Measurements from ENCODE around the gene RAB29. TPM values are rescaled to one million over a fixed set of nuclear protein-coding genes. Genes with fewer than 3 reads are reported as not detected.
"Not testable (repeated sequence)": the region's sequence is repeated elsewhere in the genome, so short reads cannot be mapped to it uniquely, and the experiment has no call there.

The RAB29 gene
- polyA plus RNA-seq: 92.2 TPM

DNA sequence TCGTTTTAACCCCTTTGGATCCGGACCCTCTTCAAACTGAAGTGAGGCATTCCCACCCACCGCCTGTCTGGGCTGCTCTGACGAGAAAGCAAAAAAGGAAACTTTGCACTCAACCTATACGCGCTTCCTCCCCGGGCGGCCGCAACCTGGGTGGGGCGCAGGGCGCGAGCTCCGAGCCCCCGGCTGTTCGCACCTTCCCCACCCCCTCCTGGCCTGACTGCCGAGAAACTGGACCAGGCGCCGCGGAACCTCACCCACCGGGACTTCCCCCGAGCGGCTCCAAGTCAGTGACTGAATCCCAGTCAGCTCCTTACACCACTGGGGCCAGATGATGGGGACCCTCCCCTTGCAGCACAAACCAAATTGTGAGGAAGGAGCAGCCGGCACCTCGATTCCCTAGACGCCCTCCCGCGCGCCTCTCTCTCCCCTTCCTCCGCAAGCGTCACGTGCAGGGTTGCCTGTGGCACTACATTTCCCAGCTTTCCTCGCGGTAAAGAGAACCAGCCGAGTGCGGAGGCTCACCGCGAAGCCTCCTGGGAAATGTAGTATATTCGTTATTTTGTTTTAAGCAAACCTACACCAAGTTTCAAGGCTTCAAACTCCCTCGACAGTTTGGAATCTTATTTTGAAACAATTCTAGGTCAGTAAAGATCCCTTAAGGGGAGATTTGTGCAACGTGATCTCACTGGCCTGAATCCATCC is at the start of gene RAB29:
RAB29 (minus strand) TSS at position 468 of the 702 bp plus-strand sequence. CDS start 526 bp downstream, outside the sequence.
- peak within 1 kb of the TSS; percentile 86 to 97 (median 96) for H3K4me3 Mint-ChIP-seq
- H3K27me3 Mint-ChIP-seq: no peaks in the 10 kb centered on the region
- H3K4me1 Mint-ChIP-seq: peaks cover 33 to 48% (median 34%) of the 10 kb centered on the region in 3 donors
- H3K36me3 Mint-ChIP-seq: peaks cover 2% of the 10 kb centered on the region
- H3K9me3 Mint-ChIP-seq: no peaks in the 10 kb centered on the region
- peak within 1 kb of the TSS; percentile 93 to 100 (median 94) for H3K27ac Mint-ChIP-seq

- H3K4me3 Mint-ChIP-seq: no peak overlapping the region
- peaks cover 4% of the 10 kb centered on the region for H3K36me3 Mint-ChIP-seq
- peaks cover 7 to 25% (median 12%) of the 10 kb centered on the region in 3 donors for H3K4me1 Mint-ChIP-seq
- no peaks in the 10 kb centered on the region for H3K27me3 Mint-ChIP-seq
- H3K27ac Mint-ChIP-seq: peak overlapping the region in 1 of 3 donors; percentile 11
- peaks cover 4 to 8% (median 4%) of the 10 kb centered on the region in 3 donors for H3K9me3 Mint-ChIP-seq
Measured at GRCh38 chr1:205824180-205824579, 48.9 kb upstream of the RAB29 start.

- not testable (repeated sequence) for H3K27me3 Mint-ChIP-seq, H3K9me3 Mint-ChIP-seq, H3K36me3 Mint-ChIP-seq
- peak overlapping the region in 2 of 3 donors; percentile 11 to 63 for H3K27ac Mint-ChIP-seq
- H3K4me1 Mint-ChIP-seq: peaks cover 7 to 25% (median 12%) of the 10 kb centered on the region in 3 donors
- peak overlapping the region in 3 of 4 donors; percentile 7 to 54 (median 53) for H3K4me3 Mint-ChIP-seq
Measured at GRCh38 chr1:205823260-205823659, 48.0 kb upstream of the RAB29 start.

DNA sequence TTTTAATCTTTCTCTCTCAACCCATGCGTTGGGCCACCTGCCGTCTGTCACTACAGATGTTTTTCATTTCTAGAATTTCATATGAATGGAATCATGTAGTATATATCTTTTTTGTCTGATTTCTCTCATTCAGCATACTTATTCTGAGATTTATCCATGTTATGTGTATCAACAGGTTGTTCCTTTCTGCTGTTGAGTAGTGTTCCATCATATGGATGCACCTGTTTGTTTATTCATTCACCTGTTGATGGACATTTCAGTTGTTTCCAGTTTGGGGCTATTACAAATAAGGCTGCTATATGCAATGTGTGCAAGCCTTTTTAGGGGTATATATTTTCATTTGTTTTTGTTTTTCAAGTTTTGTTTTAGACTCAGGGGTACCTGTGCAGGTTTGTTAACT is 47.1 kb upstream of the RAB29 start:
- H3K27ac Mint-ChIP-seq: no peak overlapping the region

DNA sequence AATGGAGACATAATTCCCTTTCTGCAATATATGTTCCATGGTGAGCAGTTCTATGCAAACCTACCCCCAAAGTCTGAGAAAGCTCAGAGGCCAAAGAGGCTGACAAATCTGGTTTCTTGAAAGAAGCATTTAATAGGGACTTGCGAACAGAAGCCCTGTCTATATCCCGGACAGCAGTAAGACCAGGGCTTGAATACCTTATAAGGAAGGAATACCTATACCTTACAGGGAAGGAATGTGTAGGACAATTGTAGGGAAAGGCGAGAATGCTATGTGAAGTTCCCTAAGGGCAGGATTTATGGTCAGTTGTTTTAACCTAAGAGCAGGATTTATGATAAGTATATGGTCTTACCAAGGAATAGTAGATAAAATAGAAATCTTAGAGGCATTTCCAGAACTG is 42.7 kb upstream of the RAB29 start:
- H3K27me3 Mint-ChIP-seq: no peaks in the 10 kb centered on the region
- H3K4me3 Mint-ChIP-seq: peak overlapping the region in 1 of 4 donors; percentile 5
- H3K4me1 Mint-ChIP-seq: peaks cover 5 to 15% (median 10%) of the 10 kb centered on the region in 3 donors
- H3K27ac Mint-ChIP-seq: no peak overlapping the region
- H3K36me3 Mint-ChIP-seq: no peaks in the 10 kb centered on the region
- H3K9me3 Mint-ChIP-seq: peaks cover 1 to 6% (median 4%) of the 10 kb centered on the region in 3 donors

More for the DNA sequence above, 47.1 kb upstream of the RAB29 start:
- Mint-ChIP-seq H3K36me3 (peaks cover 4% of the 10 kb centered on the region), H3K4me3 (no peak overlapping the region), H3K9me3 (peaks cover 4 to 8% (median 4%) of the 10 kb centered on the region in 3 donors), H3K4me1 (peaks cover 7 to 25% (median 12%) of the 10 kb centered on the region in 3 donors), H3K27me3 (no peaks in the 10 kb centered on the region)

GRCh38 chr1:205817364-205817763 is 42.1 kb upstream of the RAB29 start:
- peaks cover 1 to 4% (median 2%) of the 10 kb centered on the region in 3 donors for H3K9me3 Mint-ChIP-seq
- no peak overlapping the region for H3K27ac Mint-ChIP-seq
- H3K4me1 Mint-ChIP-seq: peaks cover 5 to 10% (median 10%) of the 10 kb centered on the region in 3 donors
- peak overlapping the region in 1 of 4 donors; percentile 96 for H3K4me3 Mint-ChIP-seq
- no peaks in the 10 kb centered on the region for H3K36me3 Mint-ChIP-seq
- no peaks in the 10 kb centered on the region for H3K27me3 Mint-ChIP-seq

DNA sequence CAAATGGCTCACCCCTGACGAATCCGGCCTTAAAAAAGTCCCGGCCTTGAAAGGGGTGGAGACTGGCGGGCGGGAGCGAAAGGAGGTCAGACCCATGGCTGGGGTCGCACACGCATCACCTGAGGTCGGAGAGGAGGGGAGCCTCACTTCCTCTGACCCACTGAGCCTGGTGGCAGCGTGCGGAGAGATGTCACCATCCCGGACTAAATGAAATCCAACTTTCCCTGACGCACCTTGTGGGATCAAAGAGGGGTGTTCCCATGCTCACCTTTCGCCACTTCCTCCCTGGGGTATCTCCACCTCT is 38.4 kb upstream of the RAB29 start:
- H3K4me1 Mint-ChIP-seq: peaks cover 25 to 32% (median 32%) of the 10 kb centered on the region in 3 donors
- peak overlapping the region; percentile 93 to 98 (median 96) for H3K4me3 Mint-ChIP-seq
- no peaks in the 10 kb centered on the region for H3K9me3 Mint-ChIP-seq
- no peaks in the 10 kb centered on the region for H3K27me3 Mint-ChIP-seq
- peak overlapping the region; percentile 85 to 98 (median 88) for H3K27ac Mint-ChIP-seq
- peaks cover 3% of the 10 kb centered on the region for H3K36me3 Mint-ChIP-seq

DNA sequence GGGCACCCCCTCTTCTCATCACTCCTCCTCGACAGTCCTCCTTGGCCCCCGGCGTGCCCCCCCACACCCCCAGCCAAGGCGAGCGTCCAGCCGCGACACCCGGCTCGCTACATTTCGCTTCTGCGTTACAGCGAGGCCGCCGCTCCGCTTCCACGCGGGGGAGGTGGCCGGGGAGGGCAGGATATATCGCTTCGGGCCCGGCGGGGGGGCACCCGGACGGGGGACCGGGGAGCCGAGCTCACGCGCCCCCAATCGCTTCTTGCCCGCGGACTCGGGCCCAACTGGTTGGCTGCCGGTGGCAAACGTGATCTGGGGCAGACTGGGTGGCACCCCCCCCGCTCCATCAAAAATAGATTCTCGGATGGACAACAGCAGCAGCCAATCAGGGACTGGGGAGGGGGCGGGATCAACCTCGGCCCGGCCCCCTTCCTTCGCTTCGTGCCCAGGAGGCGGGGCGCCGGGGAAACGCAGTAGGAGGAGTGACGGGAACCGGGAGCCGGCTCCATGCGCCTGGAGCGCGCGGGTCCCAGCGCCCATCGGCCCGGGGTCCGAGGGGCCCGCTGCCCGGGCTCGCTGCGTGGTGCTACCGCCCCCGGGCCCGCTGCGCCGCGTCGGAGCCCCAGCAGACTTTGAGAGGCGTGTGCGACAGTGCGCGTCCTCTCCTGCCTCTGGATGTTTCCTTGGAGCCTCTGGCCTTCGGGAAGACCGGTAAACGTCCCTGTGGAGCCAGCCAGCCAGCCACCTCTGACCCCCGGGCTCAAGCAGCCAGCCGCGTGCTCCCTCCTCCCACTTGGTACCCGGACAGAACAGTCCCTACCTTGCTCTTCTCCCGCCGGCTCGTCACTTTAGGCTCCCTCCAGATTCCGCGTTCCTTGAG is 37.8 kb upstream of the RAB29 start, which contains the start of gene SLC41A1:
SLC41A1 (minus strand) TSS at position 321 of the 877 bp plus-strand sequence. CDS start 2,757 bp downstream, outside the sequence.
- Mint-ChIP-seq H3K27me3 (no peaks in the 10 kb centered on the region), H3K27ac (peak within 1 kb of the TSS; percentile 86 to 98 (median 88)), H3K36me3 (peaks cover 3% of the 10 kb centered on the region), H3K4me3 (peak within 1 kb of the TSS; percentile 93 to 98 (median 96)), H3K9me3 (no peaks in the 10 kb centered on the region), H3K4me1 (peaks cover 29 to 38% (median 37%) of the 10 kb centered on the region in 3 donors)

DNA sequence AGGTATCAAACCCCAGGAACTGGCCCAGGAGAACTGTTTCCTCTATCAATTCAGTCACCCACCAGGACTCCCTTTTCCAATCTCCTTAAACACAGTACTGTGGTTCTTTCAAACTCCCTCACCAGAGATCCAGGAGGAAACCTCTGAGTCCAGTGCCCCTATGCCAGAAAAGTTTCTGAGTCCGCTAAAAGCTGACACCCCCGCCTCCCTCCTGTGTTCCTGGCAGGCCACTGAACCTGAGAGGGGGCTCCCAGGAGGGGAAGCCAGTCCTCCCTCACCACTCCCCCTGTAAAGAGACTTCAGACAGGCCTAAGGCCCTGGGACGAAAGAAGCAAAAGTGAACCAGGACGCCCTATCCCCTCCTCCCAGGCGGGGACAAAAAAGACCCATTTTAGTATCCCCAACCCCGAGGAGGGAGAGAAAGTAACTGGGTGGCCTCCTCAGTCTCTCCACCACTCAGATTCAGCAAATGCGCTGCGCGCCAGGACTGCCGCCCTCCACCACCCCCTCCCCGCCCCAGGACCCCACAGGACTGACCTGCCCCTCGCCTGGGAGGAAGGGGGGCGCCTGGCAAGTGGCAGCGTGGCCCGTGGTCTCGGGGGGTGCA is 37.1 kb upstream of the RAB29 start:
- peak overlapping the region; percentile 93 to 98 (median 96) for H3K4me3 Mint-ChIP-seq
- peak overlapping the region; percentile 86 to 98 (median 88) for H3K27ac Mint-ChIP-seq
- H3K36me3 Mint-ChIP-seq: peaks cover 3% of the 10 kb centered on the region
- no peaks in the 10 kb centered on the region for H3K9me3 Mint-ChIP-seq
- no peaks in the 10 kb centered on the region for H3K27me3 Mint-ChIP-seq
- peaks cover 30 to 40% (median 39%) of the 10 kb centered on the region in 3 donors for H3K4me1 Mint-ChIP-seq

DNA sequence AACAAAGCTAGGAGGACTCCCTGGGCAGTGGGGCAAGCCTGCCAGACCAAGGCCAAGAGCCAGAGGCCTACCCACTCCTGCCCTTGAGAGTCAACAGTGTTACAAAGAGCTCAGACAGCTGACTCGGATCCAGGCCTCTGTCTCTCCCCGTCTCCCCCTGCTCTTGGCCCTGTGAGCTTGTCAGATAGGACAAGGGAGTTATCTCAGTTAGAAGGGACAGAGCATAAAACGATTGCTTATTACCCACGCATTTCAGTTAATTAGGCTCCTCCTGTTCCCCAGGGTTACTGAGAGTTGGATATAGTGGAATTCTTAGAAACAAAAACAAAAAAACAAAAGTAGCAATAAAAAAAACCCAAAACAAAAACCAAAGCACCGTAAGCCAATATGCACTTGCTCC is 36.4 kb upstream of the RAB29 start:
- no peaks in the 10 kb centered on the region for H3K9me3 Mint-ChIP-seq
- peaks cover 6% of the 10 kb centered on the region for H3K36me3 Mint-ChIP-seq
- H3K27ac Mint-ChIP-seq: peak overlapping the region; percentile 28 to 98 (median 88)
- H3K4me1 Mint-ChIP-seq: peaks cover 35 to 46% (median 45%) of the 10 kb centered on the region in 3 donors
- H3K4me3 Mint-ChIP-seq: peak overlapping the region; percentile 93 to 98 (median 96)
- H3K27me3 Mint-ChIP-seq: no peaks in the 10 kb centered on the region

DNA sequence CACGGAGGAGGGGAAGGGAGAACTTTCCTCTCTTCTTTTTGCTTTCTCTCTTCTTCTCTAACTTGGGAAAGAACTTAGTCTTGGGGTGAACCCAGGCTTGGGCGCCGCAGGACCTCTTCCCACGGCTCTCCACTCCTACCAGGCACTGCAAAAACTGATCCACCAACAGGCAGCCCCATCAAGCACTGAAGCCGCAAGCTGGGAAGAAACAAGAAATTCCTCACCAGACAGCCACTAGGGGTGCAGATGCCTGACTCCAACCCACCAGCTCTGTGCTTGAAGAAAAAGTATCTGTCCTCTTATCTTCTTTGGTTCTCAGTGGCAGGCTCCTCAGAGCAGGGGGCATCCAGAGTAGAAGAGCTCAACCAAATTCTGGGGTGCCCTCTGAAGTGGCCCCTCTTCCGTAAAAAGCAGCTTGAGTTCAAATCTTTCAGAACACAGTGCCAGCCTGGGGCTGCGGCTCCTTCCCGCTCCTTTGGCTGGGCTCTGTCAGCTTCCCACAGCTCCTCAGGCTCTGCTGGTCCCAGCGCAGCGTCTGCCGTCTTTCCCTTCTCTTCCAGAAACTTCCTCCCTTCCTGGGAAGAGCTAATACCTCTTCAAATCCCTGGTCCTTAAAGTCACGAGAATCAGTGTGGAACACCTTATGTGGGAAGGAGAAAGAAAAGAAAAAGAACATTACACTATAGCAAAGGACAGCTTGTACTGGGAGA is 35.3 kb upstream of the RAB29 start:
- Mint-ChIP-seq H3K27ac (no peak overlapping the region), H3K4me1 (peaks cover 41 to 56% (median 47%) of the 10 kb centered on the region in 3 donors), H3K9me3 (no peaks in the 10 kb centered on the region), H3K27me3 (no peaks in the 10 kb centered on the region), H3K4me3 (peak overlapping the region in 3 of 4 donors; percentile 32 to 96 (median 51)), H3K36me3 (peaks cover 6% of the 10 kb centered on the region)

GRCh38 chr1:205809942-205810345 is 34.7 kb upstream of the RAB29 start:
- Mint-ChIP-seq H3K4me1 (peaks cover 45 to 61% (median 51%) of the 10 kb centered on the region in 3 donors), H3K4me3 (peak overlapping the region in 1 of 4 donors; percentile 28), H3K27ac (no peak overlapping the region), H3K9me3 (no peaks in the 10 kb centered on the region), H3K36me3 (peaks cover 6% of the 10 kb centered on the region), H3K27me3 (no peaks in the 10 kb centered on the region)

GRCh38 chr1:205809469-205809868 is 34.2 kb upstream of the RAB29 start:
- Mint-ChIP-seq H3K4me3 (peak overlapping the region in 2 of 4 donors; percentile 28 to 76), H3K27ac (no peak overlapping the region), H3K27me3 (no peaks in the 10 kb centered on the region), H3K36me3 (peaks cover 7% of the 10 kb centered on the region), H3K4me1 (peaks cover 49 to 63% (median 51%) of the 10 kb centered on the region in 3 donors), H3K9me3 (no peaks in the 10 kb centered on the region)

GRCh38 chr1:205805082-205805711 is 29.9 kb upstream of the RAB29 start:
- H3K27ac Mint-ChIP-seq: peak overlapping the region in 1 of 3 donors; percentile 49
- no peaks in the 10 kb centered on the region for H3K9me3 Mint-ChIP-seq
- H3K4me3 Mint-ChIP-seq: peak overlapping the region in 1 of 4 donors; percentile 10

More at GRCh38 chr1:205805082-205805711, 29.9 kb upstream of the RAB29 start:
- Mint-ChIP-seq H3K4me1 (peaks cover 25 to 39% (median 30%) of the 10 kb centered on the region in 3 donors), H3K27me3 (no peaks in the 10 kb centered on the region), H3K36me3 (peaks cover 4% of the 10 kb centered on the region)

Data from IgD-negative memory B cell (primary cell).